H4 (cell line): Measurements from ENCODE around the gene SBNO2. TPM values are rescaled to one million over a fixed set of nuclear protein-coding genes. Genes with fewer than 3 reads are reported as not detected.

ENCODE experiments used
- DNase-seq: peaks from one replicate; pipeline ENCODE4 v3.0.0-alpha.2; 2015; ENCODE audit warnings: low spot score
- total RNA-seq: library from RNA; depleted of rRNA; stranded (reverse); fragments of >200 nt; shearing (Covaris generic); gene quantifications from 2 replicates; pipeline ENCODE4 v1.2.3, GENCODE V29; 2014

SBNO2 gene
- total RNA-seq, 1 experiment from 2014 or later: 8.6 TPM

DNA sequence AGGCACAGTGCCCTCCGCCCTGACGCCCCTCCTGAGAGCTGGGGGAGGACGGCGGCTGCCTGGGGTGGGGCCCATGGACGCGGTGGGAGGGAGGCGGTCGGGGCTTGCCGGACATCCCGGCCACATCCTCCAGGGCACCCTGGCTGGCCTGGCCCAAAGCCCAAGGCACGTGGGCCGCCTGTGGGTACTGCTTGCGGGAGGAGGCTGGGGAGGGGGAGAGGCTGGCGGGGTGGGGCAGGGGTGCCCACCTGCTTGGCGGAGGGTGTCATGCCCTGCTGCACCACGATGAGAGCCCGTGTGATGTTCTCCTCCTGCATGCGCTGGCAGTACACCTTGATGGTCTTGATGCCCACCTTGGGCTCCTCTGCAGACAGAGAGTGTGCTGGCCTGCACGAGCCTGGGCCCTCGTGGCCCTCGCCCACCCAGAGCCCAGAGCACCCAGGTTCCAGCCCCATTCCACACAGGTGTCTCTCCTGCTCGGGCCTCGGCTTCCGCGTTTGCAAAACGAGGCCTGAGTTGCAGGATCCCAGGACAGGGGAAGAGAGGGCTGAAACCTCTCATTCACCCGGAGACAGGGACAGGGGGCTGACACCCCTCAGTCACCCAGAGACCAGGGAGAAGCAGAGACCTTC lies 82.4 kb downstream of the SBNO2 start:
- no peak for DNase-seq

DNA sequence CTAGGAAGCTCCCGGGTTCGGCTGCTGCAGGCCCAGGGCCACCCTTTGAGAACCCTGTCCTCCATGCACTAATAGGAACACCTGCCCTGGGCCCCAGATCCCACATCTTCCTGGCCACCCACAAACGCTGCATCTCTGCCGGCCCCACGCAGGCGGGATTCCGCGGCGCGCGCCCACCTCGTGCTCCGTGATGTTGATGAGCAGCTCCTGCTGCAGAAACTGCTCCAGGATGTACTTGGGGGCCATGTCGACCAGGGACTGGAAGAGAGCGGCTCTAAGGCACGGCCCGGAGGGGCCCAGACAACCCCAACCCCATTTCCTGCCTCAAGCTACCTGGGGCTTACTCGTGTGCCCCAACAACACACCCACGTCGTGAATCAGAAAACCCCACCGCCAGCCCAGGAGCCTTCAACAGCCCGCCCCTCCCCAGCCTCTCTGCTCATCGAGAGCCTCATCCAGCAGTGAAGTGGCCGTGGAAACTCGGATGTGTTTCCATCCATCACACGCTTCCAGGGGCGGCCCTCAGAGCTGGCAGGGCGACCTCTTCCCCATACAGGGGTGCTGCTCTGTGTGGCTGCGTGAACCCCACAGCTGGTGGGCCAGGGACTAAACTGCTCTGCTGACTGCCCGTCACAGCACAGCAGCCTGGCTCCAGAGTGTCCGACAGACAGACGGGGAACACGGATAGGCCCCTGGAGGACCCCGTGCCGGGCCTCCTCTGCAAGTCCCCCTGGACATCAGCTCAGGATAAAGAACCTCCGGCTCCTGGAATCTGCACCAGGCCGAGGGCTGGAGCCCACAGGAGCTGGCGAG lies 83.1 kb downstream of the SBNO2 start:
- DNase-seq: no peak

DNA sequence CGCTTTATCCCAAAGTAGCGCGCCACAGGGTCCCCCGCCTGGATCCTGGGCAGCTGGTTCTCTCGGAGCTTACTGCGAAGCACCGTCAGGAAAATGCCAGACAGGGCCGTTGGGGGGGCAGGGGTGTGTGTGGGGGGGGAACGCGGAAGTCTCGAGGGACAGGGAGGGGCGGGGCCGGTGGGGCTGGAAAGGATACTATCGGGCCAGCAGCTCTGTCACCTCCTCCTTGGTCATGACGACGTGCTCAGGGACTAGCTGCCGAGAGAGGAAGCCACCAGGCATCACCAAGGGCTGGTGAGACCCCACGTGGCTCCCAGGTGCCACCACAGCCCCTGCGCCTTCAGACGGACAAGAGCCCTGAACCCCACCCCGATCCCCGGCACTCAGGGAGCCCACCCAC lies 84.2 kb downstream of the SBNO2 start:
- no peak for DNase-seq

GRCh38 chr19:1089126-1089771 lies 84.8 kb downstream of the SBNO2 start:
- no peak for DNase-seq

GRCh38 chr19:1088416-1089010 lies 85.6 kb downstream of the SBNO2 start:
- no peak for DNase-seq

- no peak for DNase-seq
Measured at GRCh38 chr19:1087813-1088415, 86.2 kb downstream of the SBNO2 start.

DNA sequence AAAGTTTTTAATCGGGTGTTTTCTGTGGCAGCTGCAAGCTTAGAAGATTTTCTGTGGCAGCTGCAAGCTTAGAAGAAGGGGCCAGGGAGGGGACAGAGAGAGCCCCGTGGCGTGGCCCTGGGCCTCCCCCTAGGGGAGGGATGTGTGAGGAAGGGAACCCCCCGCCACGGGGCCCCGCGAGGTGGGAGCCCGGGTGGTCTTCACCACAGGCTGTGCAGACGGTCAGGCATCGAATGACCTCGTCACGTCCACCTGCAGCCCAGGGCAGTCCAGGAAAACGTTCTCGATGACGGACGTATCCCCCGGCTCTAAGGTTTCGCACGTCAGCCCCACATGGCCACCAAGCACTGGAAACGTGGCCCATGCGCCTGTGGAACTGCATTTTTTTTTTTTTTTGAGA lies 87.5 kb downstream of the SBNO2 start:
- no peak for DNase-seq

DNA sequence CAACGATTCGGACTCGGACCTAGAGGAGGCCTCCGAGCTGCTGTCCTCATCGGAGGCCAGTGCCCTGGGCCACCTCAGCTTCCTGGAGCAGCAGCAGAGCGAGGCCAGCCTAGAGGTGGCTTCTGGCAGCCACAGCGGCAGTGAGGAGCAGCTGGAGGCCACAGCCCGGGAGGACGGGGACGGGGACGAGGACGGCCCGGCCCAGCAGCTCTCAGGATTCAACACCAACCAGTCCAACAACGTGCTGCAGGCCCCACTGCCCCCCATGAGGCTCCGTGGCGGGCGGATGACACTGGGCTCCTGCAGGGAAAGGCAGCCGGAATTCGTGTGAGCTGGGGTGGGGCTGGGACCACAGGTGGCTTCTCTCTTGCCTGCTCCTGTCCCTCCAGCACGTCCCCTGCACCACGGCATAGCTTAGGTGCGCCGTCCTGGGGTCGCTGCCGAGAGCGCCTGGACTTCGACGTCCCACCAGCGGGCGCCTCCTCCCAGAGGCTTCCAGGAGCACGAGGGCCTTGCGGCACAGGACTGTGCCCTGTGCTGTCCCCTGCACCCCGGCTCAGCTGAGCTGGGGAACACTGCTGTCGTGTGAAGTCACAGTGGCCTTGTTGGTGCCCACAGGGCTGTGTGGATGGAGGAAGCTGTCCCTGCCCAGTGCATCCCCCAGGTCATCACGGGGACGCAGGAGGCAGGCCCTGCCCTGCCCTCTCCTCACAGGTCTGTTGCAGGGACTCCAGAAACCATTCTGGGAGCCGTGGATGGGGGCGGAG lies 88.2 kb downstream of the SBNO2 start:
- DNase-seq: no peak

DNA sequence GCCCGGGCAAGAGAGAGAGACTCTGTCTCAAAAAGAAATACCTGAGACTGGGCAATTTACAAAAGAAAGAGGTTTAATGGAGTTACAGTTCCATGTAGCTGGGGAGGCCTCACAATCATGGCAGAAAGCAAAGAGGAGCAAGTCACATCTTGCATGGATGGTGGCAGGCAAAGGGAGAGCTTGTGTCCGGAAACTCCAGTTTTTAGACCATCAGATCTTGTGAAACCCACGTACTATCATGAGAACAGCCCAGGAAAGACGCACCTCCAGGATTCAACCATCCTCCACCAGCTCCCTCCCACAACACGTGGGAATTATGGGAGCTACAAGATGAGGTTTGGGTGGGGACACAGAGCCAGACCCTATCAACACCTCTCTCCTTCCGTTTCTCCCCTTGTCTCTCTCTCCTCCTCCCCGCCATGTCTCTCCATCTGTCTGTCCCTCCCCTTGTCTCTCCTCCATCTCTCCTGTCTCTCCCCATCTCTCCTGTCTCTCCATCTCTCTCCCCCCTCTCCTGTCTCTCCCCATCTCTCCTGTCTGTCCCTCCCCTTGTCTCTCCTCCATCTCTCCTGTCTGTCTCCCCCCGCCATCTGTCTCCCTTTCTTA lies 88.9 kb downstream of the SBNO2 start:
- no peak for DNase-seq

- DNase-seq: no peak
Measured at GRCh38 chr19:1084024-1084868, 89.8 kb downstream of the SBNO2 start.

GRCh38 chr19:1082928-1083816 lies 90.9 kb downstream of the SBNO2 start:
- no peak for DNase-seq

DNA sequence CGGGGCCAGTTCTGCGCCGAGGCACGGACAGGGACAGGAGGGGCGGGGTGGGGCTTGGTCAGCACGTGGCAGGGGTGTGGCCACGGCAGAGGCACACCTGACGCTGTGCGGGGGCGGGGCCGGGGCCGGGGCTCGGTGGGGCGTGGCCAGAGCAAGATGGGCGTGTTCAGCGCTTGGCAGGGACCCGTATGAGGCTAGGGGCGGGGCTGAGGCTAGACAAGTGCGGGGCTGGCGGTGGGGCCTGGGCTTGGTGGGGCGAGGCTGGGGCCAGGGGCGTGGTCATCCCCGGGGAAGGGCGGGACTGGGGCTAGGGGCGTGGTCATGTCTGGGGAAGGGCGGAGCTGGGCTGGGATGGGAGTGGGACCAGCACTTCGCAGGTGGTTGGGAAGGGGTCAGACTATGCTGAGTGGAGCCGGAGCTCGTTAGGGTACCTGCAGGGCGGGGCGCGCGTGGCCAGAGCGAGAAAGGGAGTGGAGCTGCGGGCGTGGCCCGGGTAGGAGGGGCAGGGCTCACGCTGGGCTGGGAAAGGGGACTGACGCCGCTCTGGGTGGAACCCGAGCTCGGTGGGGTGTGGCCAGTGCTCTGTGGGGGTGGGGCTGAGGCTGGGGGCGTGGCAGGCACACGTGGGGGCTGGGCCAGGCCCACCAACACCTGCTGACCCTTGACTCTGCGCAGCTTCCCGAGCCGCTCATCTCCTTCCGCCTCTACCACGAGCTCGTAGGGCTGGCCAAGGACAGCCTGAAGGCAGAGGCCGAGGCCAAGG lies 91.7 kb downstream of the SBNO2 start:
- no peak for DNase-seq

- DNase-seq: no peak
Measured at GRCh38 chr19:1081301-1082164, 92.5 kb downstream of the SBNO2 start.

GRCh38 chr19:1080360-1081161 lies 93.5 kb downstream of the SBNO2 start:
- no peak for DNase-seq

GRCh38 chr19:1079566-1080111 lies 94.4 kb downstream of the SBNO2 start:
- no peak for DNase-seq

DNA sequence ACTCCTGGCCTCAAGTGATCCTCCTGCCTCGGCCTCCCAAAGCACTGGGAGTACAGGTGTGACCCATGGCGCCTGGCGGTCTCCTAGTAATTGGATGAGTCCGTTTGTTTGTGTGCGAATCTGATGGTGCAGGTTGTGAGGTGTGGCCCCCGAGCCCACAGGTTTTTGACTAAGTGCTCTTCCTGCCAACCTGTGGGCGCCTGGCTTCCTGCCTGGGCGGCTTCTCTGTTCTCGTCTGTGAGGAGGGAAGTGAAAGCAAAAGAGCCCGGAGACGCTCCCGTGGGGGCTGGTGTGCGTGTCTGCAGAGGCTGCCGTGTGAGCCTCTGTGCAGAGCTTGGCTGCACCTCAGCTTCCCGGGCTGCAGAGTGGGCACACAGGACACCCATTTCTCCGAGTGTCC lies 97.1 kb downstream of the SBNO2 start:
- no peak for DNase-seq
